Testis (tissue), 3 donors: ENCODE data around the gene GABBR2. TPM values are rescaled to one million over a fixed set of nuclear protein-coding genes. Genes with fewer than 3 reads are reported as not detected.

Experiments
- DNase-seq: peaks from one replicate; pipeline ENCODE4 v3.0.0-alpha.2; 2019
- H3K27ac ChIP-seq, 2 donors: fragments of 200-600 bp; sonication (generic); one replicate each; pipeline ENCODE4 v1.5.1; 2019
- H3K27me3 ChIP-seq: fragments of 200-600 bp; sonication (generic); one replicate; pipeline ENCODE4 v1.5.1; 2019
- H3K36me3 ChIP-seq: fragments of 200-600 bp; sonication (generic); one replicate; pipeline ENCODE4 v1.5.1; 2017; ENCODE audit warnings: low read depth; ENCODE audit errors: missing control alignments
- H3K4me1 ChIP-seq: fragments of 200-600 bp; sonication (generic); one replicate; pipeline ENCODE4 v1.5.1; 2019
- H3K4me3 ChIP-seq, 2 donors: fragments of 200-600 bp; sonication (generic); one replicate each; pipeline ENCODE4 v1.5.1; 2017 to 2019
- H3K9me3 ChIP-seq: fragments of 200-600 bp; sonication (generic); one replicate; pipeline ENCODE4 v1.5.1; 2017
- POLR2A ChIP-seq: fragments of 450-650 bp; IDR thresholded peaks from one replicate; pipeline ENCODE4 v1.6.1; 2017; ENCODE audit warnings: antibody characterized with exemption, mild to moderate bottlenecking, moderate library complexity
- WGBS, 2 donors: methylation state at CpG; one replicate each; pipeline ENCODE4 v1.1.5; 2018; 5-methylcytosine and 5-hydroxymethylcytosine counted together
- intact Hi-C: fragments of 100-400 bp; cut with DNase I; formaldehyde crosslinking; loops from one replicate; pipeline ENCODE4 v1.15.1; 2023; ENCODE audit warnings: low total_unique reads
- polyA plus RNA-seq: library from polyadenylated mRNA; stranded (reverse); fragments of 350-450 nt; fragmentation: Illumina TruSeq; extraction: RNeasy Lipid Tissue Mini Kit (QIAGEN cat#74804); gene quantifications from one replicate; pipeline ENCODE4 v1.2.3, GENCODE V29; 2014; ENCODE audit warnings: low read depth, low replicate concordance; ENCODE audit not compliant: insufficient read depth
- total RNA-seq, 2 donors: library from RNA; depleted of rRNA; stranded (reverse); fragments of >200 nt; gene quantifications; one replicate each; pipeline ENCODE4 v1.2.3, GENCODE V29; 2016
- TF ChIP-seq, protein P1 (sequence below), 3 experiments: fragments of 450-650 bp in 2 of 3; fragments of 200-600 bp in 1 of 3; sonication (generic) in 1 of 3; IDR thresholded peaks; one replicate each; pipeline ENCODE4 v1.5.1; 2016 to 2019; ENCODE audit warnings: antibody characterized with exemption in 3 of 3, mild to moderate bottlenecking in 2 of 3, moderate library complexity in 1 of 3

GABBR2 gene
- total and polyA plus RNA-seq, 3 donors from 2014 or later, result 3.0 to 8.1 (median 6.9) TPM

DNA sequence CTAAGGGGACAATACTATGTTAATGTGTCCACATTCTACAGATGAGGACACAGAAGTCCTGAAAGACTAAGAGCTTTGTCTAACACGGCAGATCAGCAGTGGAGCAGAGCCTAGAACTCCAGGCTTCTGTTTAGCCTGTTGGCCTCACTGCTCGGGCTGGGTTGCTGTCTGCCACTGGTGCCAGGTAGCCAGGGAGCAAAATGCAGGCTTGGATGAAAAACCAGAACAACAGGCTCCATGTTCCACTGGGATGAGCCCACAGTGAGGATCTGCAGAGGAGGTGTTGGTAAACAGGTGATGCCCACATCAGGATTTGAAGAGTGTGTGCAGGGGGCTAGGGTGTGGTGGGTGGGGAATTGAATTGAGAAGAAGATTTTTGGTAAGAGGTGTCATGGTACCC, 339.3 kb downstream of the GABBR2 start:
- no peak for TF ChIP-seq POLR2A
- TF ChIP-seq, protein P1, sequence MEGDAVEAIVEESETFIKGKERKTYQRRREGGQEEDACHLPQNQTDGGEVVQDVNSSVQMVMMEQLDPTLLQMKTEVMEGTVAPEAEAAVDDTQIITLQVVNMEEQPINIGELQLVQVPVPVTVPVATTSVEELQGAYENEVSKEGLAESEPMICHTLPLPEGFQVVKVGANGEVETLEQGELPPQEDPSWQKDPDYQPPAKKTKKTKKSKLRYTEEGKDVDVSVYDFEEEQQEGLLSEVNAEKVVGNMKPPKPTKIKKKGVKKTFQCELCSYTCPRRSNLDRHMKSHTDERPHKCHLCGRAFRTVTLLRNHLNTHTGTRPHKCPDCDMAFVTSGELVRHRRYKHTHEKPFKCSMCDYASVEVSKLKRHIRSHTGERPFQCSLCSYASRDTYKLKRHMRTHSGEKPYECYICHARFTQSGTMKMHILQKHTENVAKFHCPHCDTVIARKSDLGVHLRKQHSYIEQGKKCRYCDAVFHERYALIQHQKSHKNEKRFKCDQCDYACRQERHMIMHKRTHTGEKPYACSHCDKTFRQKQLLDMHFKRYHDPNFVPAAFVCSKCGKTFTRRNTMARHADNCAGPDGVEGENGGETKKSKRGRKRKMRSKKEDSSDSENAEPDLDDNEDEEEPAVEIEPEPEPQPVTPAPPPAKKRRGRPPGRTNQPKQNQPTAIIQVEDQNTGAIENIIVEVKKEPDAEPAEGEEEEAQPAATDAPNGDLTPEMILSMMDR (IDR thresholded peaks at IDR 0.05), result no peak
- intact Hi-C loops, result no loop called here
- no peak for DNase-seq
- Histone ChIP-seq H3K36me3 (no peaks in the 10 kb centered on the region), H3K9me3 (no peaks in the 10 kb centered on the region), H3K4me1 (no peaks in the 10 kb centered on the region), H3K27me3 (no peaks in the 10 kb centered on the region), H3K27ac (no peak overlapping the region), H3K4me3 (no peak overlapping the region)
- WGBS, 2 donors, result 63 to 82% methylated on average over 2 of the region's 2 CpGs

DNA sequence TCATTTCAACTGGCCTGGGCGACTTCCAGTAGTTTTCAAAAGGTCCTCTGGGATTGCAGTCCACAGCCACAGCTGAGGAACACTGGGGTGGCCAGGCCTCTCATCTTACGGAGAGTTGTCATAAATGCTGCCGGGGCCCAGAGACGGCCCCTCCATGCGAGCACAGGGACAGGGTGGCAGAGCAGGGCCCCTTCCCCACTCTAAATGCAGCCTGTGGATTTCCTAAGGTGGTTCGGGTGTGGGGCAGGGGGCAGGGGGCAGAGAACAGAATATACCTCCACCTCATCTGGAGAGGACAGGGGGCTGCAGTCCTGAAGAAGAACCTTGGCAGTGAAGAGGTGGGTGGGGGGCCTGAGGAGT, 339.7 kb downstream of the GABBR2 start:
- Histone ChIP-seq H3K9me3 (no peaks in the 10 kb centered on the region), H3K27ac (no peak overlapping the region), H3K27me3 (no peaks in the 10 kb centered on the region), H3K36me3 (no peaks in the 10 kb centered on the region), H3K4me3 (no peak overlapping the region), H3K4me1 (no peaks in the 10 kb centered on the region)
- intact Hi-C loops, result no loop called here
- TF ChIP-seq, protein P1 (IDR thresholded peaks at IDR 0.05), result no peak
- no peak for TF ChIP-seq POLR2A
- DNase-seq, result no peak
- WGBS, 2 donors, result 91 to 97% methylated on average over 6 of the region's 6 CpGs

DNA sequence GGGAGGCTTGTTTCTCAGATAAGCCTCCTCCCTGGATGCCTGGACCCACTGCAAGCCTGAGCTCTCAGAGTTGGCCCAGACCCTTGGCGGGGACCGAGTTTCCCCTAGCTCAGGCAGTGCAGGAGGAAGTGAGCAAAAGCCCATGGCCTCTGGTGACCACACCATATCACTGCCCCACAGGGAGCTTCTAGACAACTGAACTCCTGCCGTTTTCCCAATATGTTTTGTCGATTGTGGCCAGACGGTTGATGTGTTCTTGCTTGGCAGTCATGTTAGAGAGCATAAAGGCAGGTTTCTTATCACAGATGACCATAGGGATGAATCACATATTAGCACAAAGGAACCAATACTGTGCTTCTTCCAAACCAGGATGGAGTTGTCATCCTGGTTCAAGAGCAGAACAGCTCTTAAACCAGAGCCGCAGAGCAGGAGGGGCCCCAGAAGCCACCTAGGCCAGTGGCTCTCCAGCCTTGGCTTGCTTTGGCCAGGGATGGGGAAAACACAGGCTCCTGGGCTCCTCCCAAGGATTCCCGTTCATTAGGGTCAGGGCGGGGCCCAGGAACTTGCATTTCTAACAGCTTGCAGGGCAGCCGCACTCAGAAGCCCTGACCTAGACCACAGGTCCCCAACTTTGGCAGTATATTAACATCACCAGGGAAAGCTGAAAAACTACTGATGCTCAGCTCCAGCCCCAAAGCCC, 340.2 kb downstream of the GABBR2 start:
- no peak for DNase-seq
- no peak overlapping the region for H3K27ac ChIP-seq
- no peaks in the 10 kb centered on the region for H3K36me3 ChIP-seq
- intact Hi-C loops, result no loop called here
- H3K4me3 ChIP-seq, result no peak overlapping the region
- no peaks in the 10 kb centered on the region for H3K27me3 ChIP-seq
- H3K9me3 ChIP-seq, result no peaks in the 10 kb centered on the region
- 82 to 84% methylated on average over 7 to 9 of the region's 9 CpGs for WGBS, 2 donors
- no peak for TF ChIP-seq POLR2A
- TF ChIP-seq, protein P1 (IDR thresholded peaks at IDR 0.05), result no peak
- no peaks in the 10 kb centered on the region for H3K4me1 ChIP-seq

DNA sequence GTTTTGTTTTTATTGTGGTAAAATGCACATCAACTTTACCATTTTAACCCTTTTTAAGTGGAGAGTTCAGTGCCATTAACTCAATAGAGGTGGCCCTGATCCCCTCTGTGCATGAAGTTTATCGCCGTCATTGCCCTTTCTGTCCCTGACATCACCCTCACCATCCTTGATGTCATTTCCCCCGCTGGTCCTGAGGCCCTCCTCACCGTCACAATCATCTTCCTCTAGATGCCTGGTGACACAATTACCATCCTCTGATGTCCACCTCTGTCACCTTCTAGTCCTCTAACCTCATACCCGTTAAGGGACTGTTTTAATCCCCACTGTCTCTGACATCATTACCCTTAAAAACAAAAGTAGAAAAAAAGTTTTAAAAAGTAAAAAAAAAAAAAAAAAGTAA, 340.8 kb downstream of the GABBR2 start:
- H3K4me1 ChIP-seq, result no peaks in the 10 kb centered on the region
- 79 to 83% methylated on average over 5 of the region's 5 CpGs for WGBS, 2 donors
- no peak overlapping the region for H3K27ac ChIP-seq
- TF ChIP-seq, protein P1 (IDR thresholded peaks at IDR 0.05), result no peak
- no peak for TF ChIP-seq POLR2A
- H3K36me3 ChIP-seq, result no peaks in the 10 kb centered on the region
- DNase-seq, result no peak
- no peaks in the 10 kb centered on the region for H3K27me3 ChIP-seq
- no peaks in the 10 kb centered on the region for H3K9me3 ChIP-seq
- no peak overlapping the region for H3K4me3 ChIP-seq
- intact Hi-C loops, result no loop called here

DNA sequence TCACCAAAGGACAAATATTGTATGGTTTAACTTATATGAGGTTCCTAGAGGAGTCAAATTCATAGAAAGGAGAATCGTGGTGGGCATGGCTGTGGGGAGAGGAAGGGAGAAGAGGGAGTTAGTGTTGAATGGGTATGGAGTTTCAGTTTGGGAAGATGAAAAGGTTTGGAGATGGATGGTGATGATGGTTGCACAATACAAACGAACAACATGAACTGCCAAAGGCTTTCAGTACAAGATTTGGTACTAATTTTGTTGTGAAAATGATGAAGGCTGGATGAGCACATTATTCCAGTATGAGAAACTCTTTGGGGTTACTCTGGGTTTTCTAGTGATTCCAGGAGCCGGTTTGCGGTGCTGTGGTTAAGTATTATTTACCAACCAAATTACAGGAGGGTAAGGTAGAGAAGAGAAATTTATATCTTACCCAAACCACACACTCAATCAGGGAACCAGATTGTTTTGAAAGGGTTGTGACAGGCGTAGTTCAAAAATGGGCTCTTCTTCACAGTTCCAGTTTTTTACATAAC, 341.3 kb downstream of the GABBR2 start:
- DNase-seq, result no peak
- H3K4me1 ChIP-seq, result no peaks in the 10 kb centered on the region
- no peaks in the 10 kb centered on the region for H3K9me3 ChIP-seq
- H3K36me3 ChIP-seq, result no peaks in the 10 kb centered on the region
- H3K27me3 ChIP-seq, result no peaks in the 10 kb centered on the region
- TF ChIP-seq, protein P1 (IDR thresholded peaks at IDR 0.05), result no peak
- no peak for TF ChIP-seq POLR2A
- intact Hi-C loops, result no loop called here
- no peak overlapping the region for H3K27ac ChIP-seq
- no peak overlapping the region for H3K4me3 ChIP-seq
- 88 to 89% methylated on average over 5 of the region's 5 CpGs for WGBS, 2 donors
